IMR-90 (cell line): ENCODE results near the gene TAGLN. TPM values are rescaled to one million over a fixed set of nuclear protein-coding genes. Genes with fewer than 3 reads are reported as not detected.

Experiments
- ATAC-seq: fragments of 200-7000 bp; cut with Tn5 transposase; 2 replicates; pipeline ENCODE4 v1.9.1; 2020; ENCODE audit warnings: low read depth, mild to moderate bottlenecking, moderate library complexity
- BruUV-seq: library from RNA; stranded (reverse); fragments of 400-500 nt; replicated peaks from 2 replicates; lab custom pipeline; 2021; lab: Mats Ljungman, UMichigan
- CTCF ChIA-PET: fragments of 300-600 bp; formaldehyde crosslinking; extraction: SDS; loops from one replicate; lab custom pipeline; 2021; ENCODE audit warnings: antibody characterized with exemption; lab: Yijun Ruan, JAX
- POLR2A ChIA-PET: fragments of 300-600 bp; sonication (Branson Sonifier 250); formaldehyde crosslinking; loops from one replicate; lab custom pipeline; 2022; ENCODE audit warnings: antibody characterized with exemption; ENCODE audit not compliant: unreplicated experiment; lab: Charles Lee
- DNase-seq: peaks from one replicate; pipeline ENCODE4 v3.0.0; 2013
- H2AFZ ChIP-seq: replicated peaks from 2 replicates; pipeline ENCODE3; 2013; ENCODE audit warnings: low read length, mild to moderate bottlenecking; ENCODE audit not compliant: poor library complexity
- H2AK5ac ChIP-seq: 2 replicates; pipeline ENCODE4 v1.6.1; 2013; ENCODE audit warnings: low read depth, low read length, inconsistent platforms
- H2AK9ac ChIP-seq: replicated peaks from 2 replicates; pipeline ENCODE3; 2013; ENCODE audit warnings: mild to moderate bottlenecking, low read depth, low read length, moderate library complexity; ENCODE audit not compliant: poor library complexity
- H2BK120ac ChIP-seq: 2 replicates; pipeline ENCODE4 v1.6.1; 2013; ENCODE audit warnings: low read depth, low read length, inconsistent platforms
- H2BK15ac ChIP-seq: 3 replicates; pipeline ENCODE4 v1.6.1; 2013; ENCODE audit warnings: low read depth, low read length, inconsistent platforms
- H2BK20ac ChIP-seq: 2 replicates; pipeline ENCODE4 v1.6.1; 2013; ENCODE audit warnings: low read depth, mild to moderate bottlenecking, inconsistent platforms, low read length, moderate library complexity
- H2BK5ac ChIP-seq: 2 replicates; pipeline ENCODE4 v1.6.1; 2013; ENCODE audit warnings: mild to moderate bottlenecking, low read depth, low read length, inconsistent platforms; ENCODE audit not compliant: poor library complexity, severe bottlenecking
- H3K14ac ChIP-seq: replicated peaks from 2 replicates; pipeline ENCODE4 v1.6.1; 2013; ENCODE audit warnings: low read depth, low read length, inconsistent platforms
- H3K18ac ChIP-seq: 2 replicates; pipeline ENCODE4 v1.6.1; 2013; ENCODE audit warnings: low read depth, low read length, control low read depth
- H3K23ac ChIP-seq: 2 replicates; pipeline ENCODE4 v1.6.1; 2013; ENCODE audit warnings: low read depth, low read length, inconsistent platforms
- H3K27ac ChIP-seq: 2 replicates; pipeline ENCODE4 v1.5.1; 2013; ENCODE audit warnings: mild to moderate bottlenecking, control low read depth, low read length; ENCODE audit not compliant: insufficient read depth
- H3K27me3 ChIP-seq: 2 replicates; pipeline ENCODE4 v1.6.1; 2013; ENCODE audit warnings: low read length; ENCODE audit not compliant: control insufficient read depth, insufficient read depth
- H3K36me3 ChIP-seq: 2 replicates; pipeline ENCODE4 v1.6.1; 2013; ENCODE audit warnings: low read length, mixed read lengths; ENCODE audit not compliant: control insufficient read depth, insufficient read depth
- H3K4ac ChIP-seq: 2 replicates; pipeline ENCODE4 v1.6.1; 2013; ENCODE audit warnings: low read depth, low read length, inconsistent platforms
- H3K4me1 ChIP-seq: 2 replicates; pipeline ENCODE4 v1.6.1; 2013; ENCODE audit warnings: low read length, mixed read lengths; ENCODE audit not compliant: control insufficient read depth, insufficient read depth
- H3K4me2 ChIP-seq: 2 replicates; pipeline ENCODE4 v1.6.1; 2013; ENCODE audit warnings: low read depth, mild to moderate bottlenecking, control low read depth, low read length, moderate library complexity
- H3K4me3 ChIP-seq: 2 replicates; pipeline ENCODE4 v1.5.1; 2013; ENCODE audit warnings: low read depth, mild to moderate bottlenecking, control low read depth, low read length, moderate library complexity; ENCODE audit not compliant: insufficient read depth
- H3K56ac ChIP-seq: 2 replicates; pipeline ENCODE4 v1.6.1; 2013; ENCODE audit warnings: low read length, inconsistent platforms; ENCODE audit not compliant: insufficient read depth; ENCODE audit errors: extremely low read depth
- H3K79me1 ChIP-seq, 2 experiments: 2 replicates each; pipeline ENCODE4 v1.6.1; 2013; ENCODE audit warnings: low read length in 2 of 2, inconsistent platforms in 1 of 2, low read depth in 1 of 2
- H3K9ac ChIP-seq: 2 replicates; pipeline ENCODE4 v1.6.1; 2013; ENCODE audit warnings: low read depth, low read length, control low read depth
- H3K9me1 ChIP-seq: 2 replicates; pipeline ENCODE4 v1.6.1; 2013; ENCODE audit warnings: low read length, inconsistent platforms; ENCODE audit not compliant: insufficient read depth
- H3K9me3 ChIP-seq: 2 replicates; pipeline ENCODE4 v1.6.1; 2013; ENCODE audit warnings: low read length; ENCODE audit not compliant: control insufficient read depth, insufficient read depth
- H4K20me1 ChIP-seq: 2 replicates; pipeline ENCODE4 v1.6.1; 2013; ENCODE audit warnings: low read length, inconsistent platforms; ENCODE audit not compliant: insufficient read depth
- H4K5ac ChIP-seq: 2 replicates; pipeline ENCODE4 v1.6.1; 2013; ENCODE audit warnings: mild to moderate bottlenecking, low read depth, low read length, control low read depth
- H4K8ac ChIP-seq, 2 experiments: 2 replicates each; pipeline ENCODE4 v1.6.1; 2013; ENCODE audit warnings: low read depth in 2 of 2, low read length in 2 of 2, control low read depth in 1 of 2, inconsistent platforms in 1 of 2
- H4K91ac ChIP-seq: 2 replicates; pipeline ENCODE4 v1.6.1; 2013; ENCODE audit warnings: low read depth, low read length, inconsistent platforms; ENCODE audit not compliant: insufficient read depth
- CHD1 ChIP-seq: IDR thresholded peaks from 2 replicates; pipeline ENCODE4 v1.6.1; 2012; ENCODE audit warnings: low read depth, low read length, improper control_type of control experiment
- CTCF ChIP-seq: conservative IDR thresholded peaks from 2 replicates; pipeline ENCODE4 v1.5.1; 2012; ENCODE audit warnings: mild to moderate bottlenecking, low read depth, low read length, improper control_type of control experiment
- MAZ ChIP-seq: IDR thresholded peaks from 2 replicates; pipeline ENCODE4 v1.6.1; 2012; ENCODE audit warnings: low read depth, mild to moderate bottlenecking, low read length, improper control_type of control experiment, moderate library complexity, borderline replicate concordance
- MXI1 ChIP-seq: IDR thresholded peaks from 2 replicates; pipeline ENCODE4 v1.6.1; 2012; ENCODE audit warnings: low read depth, mild to moderate bottlenecking, low read length, moderate library complexity, borderline replicate concordance
- NFE2L2 ChIP-seq: fragments of 150-350 bp; IDR thresholded peaks from 2 replicates; pipeline ENCODE4 v1.6.1; 2016; ENCODE audit warnings: low read depth, mild to moderate bottlenecking, low read length
- RAD21 ChIP-seq: IDR thresholded peaks from 2 replicates; pipeline ENCODE4 v1.6.1; 2012; ENCODE audit warnings: low read length, improper control_type of control experiment
- RCOR1 ChIP-seq: IDR thresholded peaks from 2 replicates; pipeline ENCODE4 v1.6.1; 2012; ENCODE audit warnings: mild to moderate bottlenecking, low read length, improper control_type of control experiment; ENCODE audit not compliant: insufficient replicate concordance
- RFX5 ChIP-seq: IDR thresholded peaks from 2 replicates; pipeline ENCODE4 v1.8.0; 2012; ENCODE audit warnings: low read depth, mild to moderate bottlenecking, low read length, moderate library complexity
- USF2 ChIP-seq: fragments of 150-350 bp; IDR thresholded peaks from 2 replicates; pipeline ENCODE4 v1.6.1; 2017; ENCODE audit warnings: mild to moderate bottlenecking, antibody characterized with exemption, low read length, low read depth
- WGBS, 2 experiments: methylation state at CpG; one replicate each; pipeline versions ENCODE4 v1.1.5 to v1.1.7; 2013; ENCODE audit warnings: missing lambda C conversion rate in 2 of 2; ENCODE audit not compliant: insufficient read length in 1 of 2; ENCODE audit errors: extremely low coverage in 2 of 2; 5-methylcytosine and 5-hydroxymethylcytosine counted together
- dilution Hi-C: fragments of 300-500 bp; cut with HindIII; formaldehyde crosslinking; loops from one replicate; pipeline ENCODE4 v1.14.3; 2018; ENCODE audit warnings: low sequenced_read_pairs; ENCODE audit not compliant: unreplicated experiment
- in situ Hi-C: fragments of 300-500 bp; cut with MboI; formaldehyde crosslinking; loops from 3 replicates; pipeline ENCODE4 v1.14.3; 2019; ENCODE audit warnings: low sequenced_read_pairs, inconsistent platforms, mixed read lengths
- intact Hi-C: fragments of 100-400 bp; cut with micrococcal nuclease; formaldehyde crosslinking; loops from 2 replicates; pipeline ENCODE4 v1.10.0; 2022
- polyA plus RNA-seq, 3 experiments: library from polyadenylated mRNA; depleted of rRNA; stranded (reverse); fragments of >200 nt; gene quantifications; 2 replicates each; pipeline ENCODE4 v1.2.3, GENCODE V29; 2012; ENCODE audit warnings: low replicate concordance in 1 of 3
- total RNA-seq: library from RNA; depleted of rRNA; stranded (reverse); fragments of >200 nt; gene quantifications from 2 replicates; pipeline ENCODE4 v1.2.3, GENCODE V29; 2012

TAGLN gene
- total and polyA plus RNA-seq, 2 of the 4 experiments (the other 2 are of a cell fraction): 2,558 to 3,760 TPM

DNA sequence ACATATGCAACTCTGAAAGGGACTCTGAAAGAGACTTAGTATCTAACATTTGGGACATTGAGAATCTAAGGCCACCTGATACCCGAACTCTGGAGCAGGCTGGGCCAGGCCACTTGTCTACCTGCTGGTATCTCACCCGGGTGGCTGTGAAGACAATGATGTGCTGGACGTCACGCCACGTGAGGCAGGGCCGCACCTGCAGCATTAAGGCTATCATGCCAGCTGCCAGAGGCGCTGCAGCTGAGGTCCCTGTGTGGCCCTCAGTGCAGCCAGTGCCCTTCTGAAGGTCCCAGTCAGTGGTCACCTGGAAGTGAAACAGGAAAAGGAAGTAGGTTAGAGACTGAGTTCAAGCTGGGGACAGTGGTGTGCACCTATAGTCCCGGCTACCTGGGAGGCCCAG is 20.3 kb downstream of the TAGLN start:
- no TSS peak for BruUV-seq
- 99% methylated on average over 7 of the region's 8 CpGs; no CpG with 5 or more reads in 1 of the 2 experiments for WGBS, 2 experiments
- Histone ChIP-seq H2BK120ac (peak overlapping the region; percentile 97; the same call in 1 of the 2 replicates), H2AK5ac (peak overlapping the region; percentile 86), H2BK20ac (peak overlapping the region; percentile 96; the same call in 1 of the 2 replicates), H4K8ac (peak overlapping the region in 1 of 2 experiments; percentile 99; a peak in 2 of 4 replicates), H3K4me2 (no peak overlapping the region), H3K27ac (peak overlapping the region; percentile 100), H3K36me3 (peaks cover 44% of the 10 kb centered on the region), H3K4ac (peak overlapping the region; percentile 99), H3K27me3 (no peaks in the 10 kb centered on the region), H3K9ac (no peak overlapping the region), H2AK9ac (peak overlapping the region; percentile 37), H4K5ac (no peak overlapping the region), H3K4me3 (no peak overlapping the region), H3K18ac (no peak overlapping the region), H3K4me1 (peaks cover 40% of the 10 kb centered on the region), H4K91ac (peak overlapping the region; percentile 99; the same call in 1 of the 2 replicates), H2AFZ (no peak overlapping the region), H3K79me1 (peaks cover 18 to 56% of the 10 kb centered on the region in 2 experiments; a peak in 3 of 4 replicates), H3K56ac (no peak overlapping the region), H3K14ac (peak overlapping the region; percentile 46; the same call in 1 of the 2 replicates), H3K23ac (peak overlapping the region; percentile 98; the same call in 1 of the 2 replicates), H3K9me1 (peaks cover 28% of the 10 kb centered on the region), H2BK5ac (peak overlapping the region; percentile 99), H3K9me3 (no peaks in the 10 kb centered on the region), H4K20me1 (no peaks in the 10 kb centered on the region), H2BK15ac (peak overlapping the region; percentile 100; the same call in 2 of the 3 replicates)
- ChIA-PET POLR2A (interaction anchor here (0.6 kb wide), 1 partner anchor 221 kb away, joined by 3 read pairs; no protein-coding TSS in a partner anchor), CTCF (no interaction called here)
- DNase-seq (no peak), ATAC-seq (no peak)
- dilution Hi-C loops: no loop called here
- TF ChIP-seq RAD21: no peak
- TF ChIP-seq CHD1: no peak
- no peak for TF ChIP-seq RCOR1
- no peak for TF ChIP-seq CTCF
- no peak for TF ChIP-seq RFX5
- TF ChIP-seq NFE2L2: no peak
- no peak for TF ChIP-seq MXI1
- TF ChIP-seq MAZ: no peak
- no peak for TF ChIP-seq USF2
- intact Hi-C loops: no loop called here
- in situ Hi-C loops: no loop called here
